ENCODE data around the gene AK8. TPM values are rescaled to one million over a fixed set of nuclear protein-coding genes. Genes with fewer than 3 reads are reported as not detected.
"Not testable (repeated sequence)": the region's sequence is repeated elsewhere in the genome, so short reads cannot be mapped to it uniquely, and the experiment has no call there.

The AK8 gene
- total RNA-seq, 6 experiments from 2014 or later: 0.07 to 0.24 (median 0.12) TPM; not detected in 1

DNA sequence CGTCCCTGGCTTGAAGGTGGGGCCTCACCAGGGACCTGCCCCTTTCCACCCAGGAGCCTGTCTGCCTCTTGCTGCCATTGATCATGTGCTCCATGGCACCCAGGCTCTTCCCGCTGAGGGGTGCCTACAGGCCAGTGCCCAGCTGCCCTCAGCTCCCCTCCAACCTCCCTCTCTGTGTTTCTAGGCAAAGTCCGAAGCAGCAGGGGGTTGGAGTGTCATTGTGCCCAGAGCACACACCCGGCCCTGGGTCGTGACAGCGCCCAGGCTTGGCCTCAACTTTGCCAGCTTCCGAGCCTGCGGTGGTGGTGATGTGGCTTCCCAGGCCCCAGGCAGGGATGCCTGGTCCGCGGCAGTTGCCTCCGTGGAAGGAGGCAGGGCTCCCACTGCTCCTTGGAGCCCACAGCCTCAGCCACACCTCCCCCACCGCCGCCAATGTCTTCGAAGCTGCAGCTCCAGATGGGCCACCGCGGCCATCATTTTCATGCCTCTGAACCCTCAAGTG is 155.5 kb downstream of the AK8 start:
- TF ChIP-seq, protein P1, sequence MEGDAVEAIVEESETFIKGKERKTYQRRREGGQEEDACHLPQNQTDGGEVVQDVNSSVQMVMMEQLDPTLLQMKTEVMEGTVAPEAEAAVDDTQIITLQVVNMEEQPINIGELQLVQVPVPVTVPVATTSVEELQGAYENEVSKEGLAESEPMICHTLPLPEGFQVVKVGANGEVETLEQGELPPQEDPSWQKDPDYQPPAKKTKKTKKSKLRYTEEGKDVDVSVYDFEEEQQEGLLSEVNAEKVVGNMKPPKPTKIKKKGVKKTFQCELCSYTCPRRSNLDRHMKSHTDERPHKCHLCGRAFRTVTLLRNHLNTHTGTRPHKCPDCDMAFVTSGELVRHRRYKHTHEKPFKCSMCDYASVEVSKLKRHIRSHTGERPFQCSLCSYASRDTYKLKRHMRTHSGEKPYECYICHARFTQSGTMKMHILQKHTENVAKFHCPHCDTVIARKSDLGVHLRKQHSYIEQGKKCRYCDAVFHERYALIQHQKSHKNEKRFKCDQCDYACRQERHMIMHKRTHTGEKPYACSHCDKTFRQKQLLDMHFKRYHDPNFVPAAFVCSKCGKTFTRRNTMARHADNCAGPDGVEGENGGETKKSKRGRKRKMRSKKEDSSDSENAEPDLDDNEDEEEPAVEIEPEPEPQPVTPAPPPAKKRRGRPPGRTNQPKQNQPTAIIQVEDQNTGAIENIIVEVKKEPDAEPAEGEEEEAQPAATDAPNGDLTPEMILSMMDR (IDR thresholded peaks at IDR 0.05): no peak
- no peak overlapping the region for H3K27ac Mint-ChIP-seq
- no peaks in the 10 kb centered on the region for H3K4me1 Mint-ChIP-seq (ENCODE audit: low read depth)
- DNase-seq: no peak
- H3K27me3 Mint-ChIP-seq (ENCODE audit: insufficient read depth): peaks cover 29% of the 10 kb centered on the region
- H3K36me3 Mint-ChIP-seq (ENCODE audit: low read depth): no peaks in the 10 kb centered on the region
- no peaks in the 10 kb centered on the region for H3K9me3 Mint-ChIP-seq
- H3K4me3 Mint-ChIP-seq: no peak overlapping the region

DNA sequence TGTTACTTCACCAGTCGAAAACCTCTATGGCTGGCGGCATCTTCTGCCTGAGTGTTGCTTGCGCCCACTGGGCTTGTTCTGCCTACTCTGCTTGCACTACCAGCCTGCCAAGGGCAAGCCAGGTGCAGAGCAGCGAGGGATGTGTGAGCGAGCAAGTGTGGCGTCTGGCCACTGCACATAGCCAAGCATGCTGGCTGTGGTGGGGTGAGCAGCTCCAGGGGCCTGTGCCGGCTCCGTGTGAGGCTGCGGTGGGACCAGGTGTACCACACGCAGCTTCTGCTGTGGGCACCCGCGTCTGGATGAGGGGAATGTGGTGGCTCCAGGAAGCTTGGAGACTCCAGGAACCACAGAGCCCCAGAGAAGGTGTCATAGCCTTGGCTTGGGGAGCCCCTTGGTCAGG is 156.4 kb downstream of the AK8 start:
- H3K36me3 Mint-ChIP-seq (ENCODE audit: low read depth): no peaks in the 10 kb centered on the region
- TF ChIP-seq, protein P1 (IDR thresholded peaks at IDR 0.05): no peak
- DNase-seq: no peak
- H3K27me3 Mint-ChIP-seq (ENCODE audit: insufficient read depth): peaks cover 32% of the 10 kb centered on the region
- no peak overlapping the region for H3K4me3 Mint-ChIP-seq
- no peaks in the 10 kb centered on the region for H3K4me1 Mint-ChIP-seq (ENCODE audit: low read depth)
- H3K27ac Mint-ChIP-seq: no peak overlapping the region
- H3K9me3 Mint-ChIP-seq: no peaks in the 10 kb centered on the region

DNA sequence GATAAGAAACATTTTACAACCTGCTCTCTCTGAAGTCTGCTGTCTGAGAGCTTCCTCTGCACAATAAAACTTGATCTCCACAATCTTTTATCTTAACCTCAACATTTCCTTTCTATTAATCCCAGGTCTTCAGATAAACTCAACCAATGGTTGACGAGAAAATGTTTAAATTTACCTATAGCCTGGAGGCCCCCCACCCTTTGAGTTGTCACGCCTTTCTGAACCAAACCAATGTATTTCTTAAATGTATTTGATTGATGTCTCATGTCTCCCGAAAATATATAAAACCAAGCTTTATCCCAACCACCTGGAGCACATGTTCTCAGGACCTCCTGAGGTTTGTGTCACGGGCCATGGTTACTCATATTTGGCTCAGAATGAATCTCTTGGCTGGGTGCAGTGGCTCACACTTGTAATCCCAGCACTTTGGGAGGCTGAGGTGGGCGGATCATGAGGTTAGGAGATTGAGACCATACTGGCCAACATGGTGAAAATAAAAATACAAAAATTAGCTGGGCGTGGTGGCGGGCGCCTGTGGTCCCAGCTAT is 159.6 kb downstream of the AK8 start:
- not testable (repeated sequence) for H3K27ac Mint-ChIP-seq; DNase-seq; H3K4me1 Mint-ChIP-seq (ENCODE audit: low read depth); H3K4me3 Mint-ChIP-seq; H3K36me3 Mint-ChIP-seq (ENCODE audit: low read depth); H3K9me3 Mint-ChIP-seq
- H3K27me3 Mint-ChIP-seq (ENCODE audit: insufficient read depth): peaks cover 21% of the 10 kb centered on the region

DNA sequence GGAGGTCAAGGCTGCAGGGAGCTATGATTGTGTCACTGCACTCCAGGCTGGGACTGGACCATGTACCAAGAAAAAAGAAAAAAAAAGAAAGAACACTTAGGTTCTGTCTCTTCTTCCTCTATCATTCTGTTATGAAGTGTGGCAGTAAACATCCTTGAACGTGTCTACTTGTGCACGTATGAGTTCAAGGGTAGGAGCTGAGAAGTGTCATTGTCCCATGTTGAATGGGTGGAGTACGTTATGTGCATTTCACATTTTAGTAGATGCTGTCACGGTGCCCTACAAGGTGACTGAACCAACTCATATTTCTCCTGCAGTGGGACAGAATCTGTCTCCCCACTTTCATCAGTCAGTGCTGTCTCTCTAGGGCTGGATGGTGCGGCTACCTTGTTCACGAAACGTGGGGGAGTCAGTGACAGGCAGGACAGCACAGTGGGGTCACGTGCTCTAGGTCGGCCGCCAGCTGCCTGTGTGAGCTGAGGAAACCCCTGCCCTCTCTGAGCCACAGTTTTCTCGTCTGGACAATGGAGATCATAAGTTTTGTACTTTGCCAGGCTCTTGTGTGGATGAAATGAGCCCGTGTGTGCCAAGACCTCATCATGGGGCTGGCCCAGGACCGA is 160.6 kb downstream of the AK8 start:
- no peak overlapping the region for H3K4me3 Mint-ChIP-seq
- H3K9me3 Mint-ChIP-seq: no peaks in the 10 kb centered on the region
- H3K27ac Mint-ChIP-seq: no peak overlapping the region
- TF ChIP-seq, protein P1 (IDR thresholded peaks at IDR 0.05): no peak
- H3K27me3 Mint-ChIP-seq (ENCODE audit: insufficient read depth): peaks cover 18% of the 10 kb centered on the region
- no peaks in the 10 kb centered on the region for H3K36me3 Mint-ChIP-seq (ENCODE audit: low read depth)
- no peak for DNase-seq
- no peaks in the 10 kb centered on the region for H3K4me1 Mint-ChIP-seq (ENCODE audit: low read depth)

DNA sequence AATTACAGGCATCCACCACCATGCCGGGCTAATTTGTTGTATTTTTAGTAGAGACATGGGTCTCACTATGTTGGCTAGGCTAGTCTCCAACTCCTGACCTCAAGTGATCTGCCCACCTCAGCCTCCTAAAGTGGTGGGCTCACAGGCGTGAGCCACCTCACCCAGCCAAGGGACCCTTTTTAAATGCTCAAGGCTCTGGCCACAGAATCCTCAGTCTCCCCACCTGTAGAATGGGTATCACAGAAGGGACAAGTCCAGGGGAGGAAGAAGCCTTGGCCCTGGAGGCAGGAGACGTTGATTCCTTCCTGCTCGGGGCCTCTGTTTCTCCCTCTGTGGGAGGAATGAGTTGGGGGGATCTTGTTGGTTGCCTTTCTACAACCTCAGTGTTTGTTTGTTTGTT is 162.1 kb downstream of the AK8 start:
- TF ChIP-seq, protein P1 (IDR thresholded peaks at IDR 0.05): no peak
- H3K36me3 Mint-ChIP-seq (ENCODE audit: low read depth): no peaks in the 10 kb centered on the region
- no peak overlapping the region for H3K4me3 Mint-ChIP-seq
- H3K27ac Mint-ChIP-seq: no peak overlapping the region
- DNase-seq: no peak
- H3K9me3 Mint-ChIP-seq: no peaks in the 10 kb centered on the region
- H3K27me3 Mint-ChIP-seq (ENCODE audit: insufficient read depth): peaks cover 16% of the 10 kb centered on the region
- no peaks in the 10 kb centered on the region for H3K4me1 Mint-ChIP-seq (ENCODE audit: low read depth)

DNA sequence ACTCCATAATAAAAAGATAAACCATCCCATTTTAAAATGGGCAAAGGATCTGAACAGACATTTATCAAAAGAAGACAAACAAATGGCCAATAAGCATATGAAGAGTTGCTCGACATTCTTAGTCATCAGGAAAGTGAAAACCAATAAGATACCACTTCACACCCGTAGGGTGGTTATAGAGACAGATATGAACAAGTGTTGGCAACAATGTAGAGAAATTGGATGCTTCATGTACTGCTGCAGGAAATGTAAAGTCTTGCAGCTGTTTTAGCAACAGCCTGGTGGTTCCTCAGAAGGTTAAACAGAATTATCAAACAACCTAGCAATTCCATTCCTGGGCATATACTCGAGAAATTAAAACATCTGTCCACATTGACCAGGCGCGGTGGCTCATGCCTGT is 165.3 kb downstream of the AK8 start:
- Mint-ChIP-seq H3K4me3 (no peak overlapping the region), H3K4me1 (ENCODE audit: low read depth) (no peaks in the 10 kb centered on the region), H3K9me3 (no peaks in the 10 kb centered on the region), H3K36me3 (ENCODE audit: low read depth) (no peaks in the 10 kb centered on the region), H3K27me3 (ENCODE audit: insufficient read depth) (peaks cover 19% of the 10 kb centered on the region), H3K27ac (no peak overlapping the region)
- no peak for DNase-seq
- TF ChIP-seq, protein P1 (IDR thresholded peaks at IDR 0.05): no peak
